HEK293T (cell line): ENCODE data around the gene SYMPK.

Experiments used
- CTCF ChIA-PET: fragments of 350-600 bp; formaldehyde crosslinking; extraction: SDS; loops from one replicate; lab custom pipeline; 2021; ENCODE audit warnings: antibody characterized with exemption, inconsistent platforms; lab: Yijun Ruan, JAX
- POLR2A ChIA-PET: fragments of 350-600 bp; formaldehyde crosslinking; extraction: SDS; loops from one replicate; lab custom pipeline; 2020; ENCODE audit warnings: antibody characterized with exemption, inconsistent platforms; lab: Yijun Ruan, JAX
- DNase-seq: peaks from one replicate; pipeline ENCODE4 v3.0.0; 2012; ENCODE audit warnings: mixed read lengths; ENCODE audit errors: extremely low spot score
- ARNT ChIP-seq: fragments of 450-650 bp; IDR thresholded peaks from 2 replicates; pipeline ENCODE4 v1.6.1; 2017; ENCODE audit warnings: mild to moderate bottlenecking
- BHLHE40 ChIP-seq: fragments of 450-650 bp; IDR thresholded peaks from 2 replicates; pipeline ENCODE4 v1.6.1; 2016; ENCODE audit warnings: mild to moderate bottlenecking, moderate library complexity, borderline replicate concordance
- CTBP1 ChIP-seq: fragments of 450-650 bp; IDR thresholded peaks from 2 replicates; pipeline ENCODE4 v1.6.1; 2016; ENCODE audit warnings: borderline replicate concordance
- ELF4 ChIP-seq: fragments of 450-650 bp; IDR thresholded peaks from 2 replicates; pipeline ENCODE4 v1.6.1; 2017; ENCODE audit warnings: antibody characterized with exemption
- FOXA1 ChIP-seq: fragments of 450-650 bp; IDR thresholded peaks from 2 replicates; pipeline ENCODE4 v1.6.1; 2016; ENCODE audit warnings: mild to moderate bottlenecking
- FOXK2 ChIP-seq: fragments of 450-650 bp; IDR thresholded peaks from 2 replicates; pipeline ENCODE4 v1.6.1; 2016; ENCODE audit warnings: mild to moderate bottlenecking
- FOXM1 ChIP-seq: fragments of 450-650 bp; IDR thresholded peaks from 2 replicates; pipeline ENCODE4 v1.6.1; 2017; ENCODE audit warnings: mild to moderate bottlenecking, borderline replicate concordance
- HDGF ChIP-seq: fragments of 450-650 bp; IDR thresholded peaks from 2 replicates; pipeline ENCODE4 v1.6.1; 2017; ENCODE audit warnings: antibody characterized with exemption, borderline replicate concordance
- L3MBTL2 ChIP-seq: fragments of 450-650 bp; conservative IDR thresholded peaks from 2 replicates; pipeline ENCODE4 v1.6.1; 2016; ENCODE audit warnings: mild to moderate bottlenecking
- LEF1 ChIP-seq: fragments of 450-650 bp; IDR thresholded peaks from 2 replicates; pipeline ENCODE4 v1.6.1; 2017; ENCODE audit warnings: mild to moderate bottlenecking, borderline replicate concordance
- NFRKB ChIP-seq: fragments of 450-650 bp; IDR thresholded peaks from 2 replicates; pipeline ENCODE4 v1.6.1; 2016; ENCODE audit warnings: mild to moderate bottlenecking, moderate library complexity
- SP1 ChIP-seq: fragments of 450-650 bp; IDR thresholded peaks from 2 replicates; pipeline ENCODE4 v1.6.1; 2017
- SUZ12 ChIP-seq: fragments of 450-650 bp; IDR thresholded peaks from 2 replicates; pipeline ENCODE4 v1.6.1; 2016; ENCODE audit warnings: mild to moderate bottlenecking
- TARDBP ChIP-seq: fragments of 450-650 bp; IDR thresholded peaks from 2 replicates; pipeline ENCODE4 v1.6.1; 2016
- ZNF384 ChIP-seq: fragments of 450-650 bp; IDR thresholded peaks from 2 replicates; pipeline ENCODE4 v1.6.1; 2016
- TF ChIP-seq, protein P1 (sequence below): fragments of 450-650 bp; IDR thresholded peaks from 2 replicates; pipeline ENCODE4 v1.6.1; 2016

SYMPK gene

DNA sequence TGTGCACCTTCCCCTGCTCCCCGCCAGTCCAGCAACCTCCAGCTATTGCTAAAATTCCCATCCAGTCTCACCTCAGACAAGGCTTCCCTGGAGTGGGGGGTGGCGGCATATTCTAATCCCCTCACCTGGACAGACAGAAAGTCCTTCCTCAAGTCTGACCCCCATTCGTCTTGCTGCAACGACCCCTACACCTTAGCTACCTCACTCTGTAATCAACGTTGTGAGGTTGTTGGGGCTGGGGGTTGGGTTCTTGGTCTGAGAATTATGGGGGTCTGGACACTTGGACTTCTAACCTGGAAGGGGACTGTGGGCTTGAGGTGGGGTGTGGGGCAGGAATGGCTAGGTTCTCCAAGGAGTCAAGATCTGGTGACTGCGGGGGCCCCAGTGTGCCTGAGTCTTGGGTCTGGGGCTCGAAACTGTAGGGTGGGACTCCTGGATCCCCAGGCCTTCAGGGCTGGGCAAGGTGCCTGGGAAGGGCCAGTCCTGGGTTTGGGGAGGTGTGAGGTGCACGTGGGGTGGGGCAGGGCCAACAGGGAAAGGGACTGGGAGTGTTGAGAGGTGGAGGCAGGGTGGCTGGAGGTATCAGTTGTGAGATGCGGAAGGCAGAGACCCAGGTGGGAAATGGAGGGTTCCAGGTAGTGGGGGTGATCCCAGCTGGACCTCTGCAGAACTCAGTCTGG, 2.5 kb upstream of the SYMPK start:
- TF ChIP-seq ELF4 = no peak
- TF ChIP-seq NFRKB = no peak
- no peak for TF ChIP-seq CTBP1
- no peak for TF ChIP-seq SUZ12
- no peak for TF ChIP-seq FOXA1
- no peak for TF ChIP-seq ARNT
- ChIA-PET CTCF (interaction anchor here (0.5 to 0.6 kb wide), 2 partner anchors 48 to 151 kb away, joined by 3 read pairs; no protein-coding TSS in a partner anchor), POLR2A (interaction anchor here (0.6 to 2.9 kb wide), 7 partner anchors 13 to 922 kb away, joined by 3 to 30 read pairs (median 5); partner anchors contain the start of genes CCDC61, IRF2BP1 and MYPOP)
- no peak for DNase-seq

DNA sequence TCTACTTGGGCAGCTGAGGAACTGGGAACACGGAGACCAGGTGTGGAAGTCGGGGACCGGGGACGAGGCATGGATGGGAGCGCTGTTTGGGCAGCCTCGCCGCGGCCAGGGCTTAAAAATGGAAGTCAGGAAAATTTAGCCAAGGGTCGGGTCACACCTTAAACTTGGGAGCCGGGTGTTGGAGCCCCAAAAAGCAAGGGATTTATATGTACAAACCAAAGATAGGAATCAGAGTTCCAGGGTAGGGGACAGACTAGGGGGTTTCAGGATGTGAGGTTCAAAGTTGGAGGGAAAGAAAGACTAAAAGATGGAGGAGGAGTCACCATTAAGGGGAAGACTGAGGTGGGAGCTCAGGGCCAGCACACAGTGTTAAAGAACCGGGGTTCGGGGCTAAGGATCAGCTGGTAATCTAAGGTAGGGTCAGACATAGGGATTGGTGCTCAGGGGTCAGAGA, 1.7 kb upstream of the SYMPK start:
- TF ChIP-seq ELF4 (no peak), SUZ12 (no peak), FOXK2 (no peak), CTBP1 (no peak), ZNF384 (no peak), L3MBTL2 (no peak), SP1 (no peak), FOXM1 (no peak), BHLHE40 (no peak), ARNT (no peak), NFRKB (no peak), FOXA1 (no peak), HDGF (no peak), LEF1 (no peak), TARDBP (no peak)
- TF ChIP-seq, protein P1, sequence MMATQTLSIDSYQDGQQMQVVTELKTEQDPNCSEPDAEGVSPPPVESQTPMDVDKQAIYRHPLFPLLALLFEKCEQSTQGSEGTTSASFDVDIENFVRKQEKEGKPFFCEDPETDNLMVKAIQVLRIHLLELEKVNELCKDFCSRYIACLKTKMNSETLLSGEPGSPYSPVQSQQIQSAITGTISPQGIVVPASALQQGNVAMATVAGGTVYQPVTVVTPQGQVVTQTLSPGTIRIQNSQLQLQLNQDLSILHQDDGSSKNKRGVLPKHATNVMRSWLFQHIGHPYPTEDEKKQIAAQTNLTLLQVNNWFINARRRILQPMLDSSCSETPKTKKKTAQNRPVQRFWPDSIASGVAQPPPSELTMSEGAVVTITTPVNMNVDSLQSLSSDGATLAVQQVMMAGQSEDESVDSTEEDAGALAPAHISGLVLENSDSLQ = no peak
- POLR2A ChIA-PET = interaction anchor here (0.6 to 2.9 kb wide), 10 partner anchors 8 to 923 kb away, joined by 3 to 30 read pairs (median 8); partner anchors contain the start of genes CCDC61, IRF2BP1, MYPOP and SIX5
- CTCF ChIA-PET = interaction anchor here (0.5 to 1.8 kb wide), 5 partner anchors 21 to 228 kb away, joined by 3 to 6 read pairs (median 3); no protein-coding TSS in a partner anchor
- DNase-seq = no peak

DNA sequence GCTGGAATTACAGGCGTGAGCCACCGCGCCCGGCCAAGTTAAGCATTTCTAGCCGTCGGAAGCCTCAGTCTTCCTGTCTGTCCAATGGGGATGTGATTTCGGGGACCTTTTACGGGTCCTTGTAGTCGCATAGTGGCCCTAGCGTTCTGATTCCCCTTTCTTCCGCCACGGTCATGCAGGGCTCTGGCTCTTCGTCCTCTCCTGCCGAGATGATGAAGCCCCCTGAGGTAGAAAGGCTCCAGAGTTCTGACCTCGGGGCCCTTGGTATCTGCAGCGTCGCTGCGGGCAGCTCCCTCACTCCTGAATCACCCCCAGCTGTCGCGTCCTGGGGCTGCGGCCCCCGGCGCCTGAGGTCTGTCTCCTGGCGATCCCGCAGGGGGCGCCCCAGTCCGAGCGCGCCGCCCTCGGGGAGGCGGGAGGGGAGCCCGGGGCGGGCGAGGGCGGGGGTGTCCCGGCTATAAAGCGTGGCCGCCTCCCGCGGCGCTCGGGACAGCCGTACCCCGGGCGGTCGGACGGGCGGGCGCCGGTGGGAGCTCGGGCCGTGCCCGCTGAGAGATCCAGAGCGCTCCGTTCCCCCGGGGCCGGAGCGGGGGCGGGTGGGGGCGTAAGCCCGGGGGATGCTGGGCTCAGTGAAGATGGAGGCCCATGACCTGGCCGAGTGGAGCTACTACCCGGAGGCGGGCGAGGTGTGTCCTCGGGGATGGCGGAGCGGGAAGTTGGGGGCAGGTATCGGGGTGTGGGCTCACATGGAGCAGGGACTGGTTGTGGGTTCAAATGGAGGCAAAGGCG, 1.1 kb upstream of the SYMPK start, which contains the start of gene FOXA3:
Gene FOXA3, plus strand, starts transcription at position 487 of the 789 bp plus-strand sequence. Its CDS starts 131 bp downstream, at position 618.
- TF ChIP-seq CTBP1 = no peak
- TF ChIP-seq HDGF = no peak
- no peak for TF ChIP-seq SUZ12
- 0 out of 2 replicates have a peak, but pooled peaks have one; percentile 30 for TF ChIP-seq FOXM1
- DNase-seq = peak; percentile 71
- ChIA-PET POLR2A (interaction anchor here (0.6 to 2.9 kb wide), 23 partner anchors 9 to 171 kb away, joined by 3 to 30 read pairs (median 6); partner anchors contain the start of genes CCDC61, IRF2BP1, MYPOP and QPCTL), CTCF (interaction anchor here (0.5 to 1.8 kb wide), 6 partner anchors 19 to 227 kb away, joined by 3 to 7 read pairs (median 3); no protein-coding TSS in a partner anchor)

DNA sequence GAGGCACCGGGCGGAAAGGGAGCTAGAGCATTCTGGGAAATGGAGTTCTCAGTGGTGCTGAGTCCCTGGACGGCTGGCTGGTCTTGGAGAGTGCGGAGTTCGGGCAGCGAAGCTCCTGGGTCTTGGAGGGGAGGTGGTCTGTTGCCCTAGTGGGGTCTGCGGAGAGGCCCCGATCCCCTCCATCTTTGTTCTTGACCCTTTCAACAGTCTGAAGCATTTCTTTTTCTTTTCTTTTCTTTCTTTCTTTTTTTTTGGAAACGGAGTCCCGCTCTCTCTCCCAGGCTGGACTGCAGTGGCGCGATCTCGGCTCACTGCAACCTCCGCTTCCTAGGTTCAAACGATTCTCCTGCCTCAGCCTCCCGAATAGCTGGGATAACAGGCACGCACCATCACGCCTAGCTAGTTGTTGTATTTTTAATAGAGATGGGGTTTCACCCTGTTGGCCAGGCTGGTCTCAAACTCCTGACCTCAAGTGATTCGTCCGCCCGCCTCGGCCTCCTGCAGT, 440 bp upstream of the SYMPK start:
- TF ChIP-seq LEF1 (no peak), FOXA1 (no peak), HDGF (no peak; the same call in 1 of the 2 replicates), CTBP1 (no peak), FOXK2 (no peak), SP1 (no peak), BHLHE40 (no peak), TARDBP (no peak), ZNF384 (no peak), SUZ12 (no peak), L3MBTL2 (no peak), ELF4 (no peak), ARNT (no peak), NFRKB (no peak), FOXM1 (no peak)
- TF ChIP-seq, protein P1 = no peak
- CTCF ChIA-PET = interaction anchor here (1.4 to 1.8 kb wide), 2 partner anchors 20 to 64 kb away, joined by 6 to 7 read pairs; no protein-coding TSS in a partner anchor
- DNase-seq = no peak
- POLR2A ChIA-PET = interaction anchor here (0.6 to 2.9 kb wide), 19 partner anchors 9 to 170 kb away, joined by 3 to 30 read pairs (median 8); partner anchors contain the start of genes CCDC61, IRF2BP1, MYPOP and QPCTL

DNA sequence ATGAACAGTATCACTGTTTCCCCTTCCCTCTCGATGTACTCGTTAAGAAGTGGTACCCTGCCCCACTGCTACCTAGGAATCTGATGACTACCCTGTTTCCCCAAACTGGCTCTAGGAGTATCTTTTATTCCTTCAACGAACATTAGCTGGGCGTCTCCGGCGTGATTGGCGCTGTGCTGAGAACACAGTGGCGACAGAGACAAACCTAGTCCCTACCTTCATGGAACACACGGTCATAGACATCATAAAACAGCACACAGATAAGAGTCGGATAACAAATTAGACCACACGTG, 730 bp downstream of the SYMPK start:
- TF ChIP-seq HDGF = no peak
- TF ChIP-seq, protein P1 = peak; percentile 49; the same call in 1 of the 2 replicates
- TF ChIP-seq SUZ12 = no peak
- no peak for TF ChIP-seq NFRKB
- TF ChIP-seq ZNF384 = no peak
- no peak for TF ChIP-seq FOXK2
- no peak for TF ChIP-seq LEF1
- no peak for TF ChIP-seq FOXA1
- TF ChIP-seq ARNT = no peak
- ChIA-PET POLR2A (interaction anchor here (1.3 to 1.5 kb wide), 2 partner anchors 133 to 169 kb away, joined by 6 to 11 read pairs; partner anchors contain the start of genes CCDC61 and QPCTL), CTCF (no interaction called here)
- DNase-seq = no peak
